HG03039 (cell line): ENCODE measurements around the gene ETV7.

Experiments used
- ATAC-seq: cut with Tn5 transposase; IDR thresholded peaks from one replicate; pipeline ENCODE4 v1.9.1; 2021; ENCODE audit warnings: mild to moderate bottlenecking, moderate library complexity; ENCODE audit not compliant: unreplicated experiment

Gene ETV7

DNA sequence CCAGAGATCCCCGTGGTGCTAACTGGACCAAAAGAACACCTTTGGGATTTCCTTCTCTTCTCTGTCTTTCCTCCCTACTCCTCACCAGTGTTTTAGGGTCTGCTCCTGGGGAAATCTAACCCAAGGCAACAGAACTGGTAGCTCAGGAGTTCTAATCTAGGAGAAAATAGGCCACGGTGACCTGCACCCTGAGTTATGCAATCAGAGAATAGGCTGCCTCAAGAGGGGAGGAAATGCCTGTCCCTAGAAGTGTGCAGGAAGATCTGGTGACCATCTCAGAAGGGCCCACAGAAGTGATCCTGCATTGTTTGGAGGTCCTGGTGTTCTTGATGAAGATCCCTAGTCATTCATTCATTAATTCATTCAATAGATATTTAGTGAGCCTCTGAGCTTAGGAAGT is 3.4 kb downstream of the ETV7 start:
- no peak for ATAC-seq

DNA sequence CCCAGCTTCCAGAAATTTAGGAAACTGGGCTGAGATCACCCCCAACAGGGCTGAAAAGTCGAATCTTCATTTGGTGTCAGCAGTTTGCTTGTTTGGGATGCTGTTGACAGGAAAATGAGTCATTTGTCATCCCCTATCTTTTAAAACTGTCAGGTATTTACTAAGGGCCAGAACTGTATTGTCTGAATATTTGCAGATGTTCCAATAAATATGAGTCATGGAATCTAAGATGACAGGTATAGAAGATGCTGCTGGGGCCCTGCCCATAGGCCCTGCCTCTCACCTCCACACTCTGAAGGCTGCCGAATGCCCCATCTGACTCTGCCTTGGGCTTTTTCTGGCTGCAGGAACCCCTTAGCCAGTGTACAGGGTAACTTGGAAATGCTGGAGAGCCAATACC is 3.9 kb downstream of the ETV7 start:
- ATAC-seq: no peak

DNA sequence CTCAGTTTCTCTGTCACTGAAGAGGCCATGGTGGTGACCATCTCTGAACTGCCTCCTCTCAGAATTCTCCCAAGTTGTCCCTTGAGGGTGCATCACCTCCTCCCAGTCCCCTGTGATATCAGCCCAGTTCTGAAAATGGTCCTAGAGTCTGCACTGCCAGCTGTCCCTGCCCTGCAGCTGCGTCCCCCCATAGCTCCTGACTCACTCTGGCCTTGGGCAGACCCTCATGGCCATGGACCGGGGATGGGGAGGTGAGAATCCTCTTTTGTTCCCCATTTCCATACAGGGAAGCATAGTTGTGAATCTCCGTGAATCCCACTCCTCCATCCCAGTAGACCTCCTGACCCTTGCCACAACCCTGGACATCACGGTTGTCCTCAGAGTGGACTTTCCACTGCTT is 4.5 kb downstream of the ETV7 start:
- no peak for ATAC-seq

DNA sequence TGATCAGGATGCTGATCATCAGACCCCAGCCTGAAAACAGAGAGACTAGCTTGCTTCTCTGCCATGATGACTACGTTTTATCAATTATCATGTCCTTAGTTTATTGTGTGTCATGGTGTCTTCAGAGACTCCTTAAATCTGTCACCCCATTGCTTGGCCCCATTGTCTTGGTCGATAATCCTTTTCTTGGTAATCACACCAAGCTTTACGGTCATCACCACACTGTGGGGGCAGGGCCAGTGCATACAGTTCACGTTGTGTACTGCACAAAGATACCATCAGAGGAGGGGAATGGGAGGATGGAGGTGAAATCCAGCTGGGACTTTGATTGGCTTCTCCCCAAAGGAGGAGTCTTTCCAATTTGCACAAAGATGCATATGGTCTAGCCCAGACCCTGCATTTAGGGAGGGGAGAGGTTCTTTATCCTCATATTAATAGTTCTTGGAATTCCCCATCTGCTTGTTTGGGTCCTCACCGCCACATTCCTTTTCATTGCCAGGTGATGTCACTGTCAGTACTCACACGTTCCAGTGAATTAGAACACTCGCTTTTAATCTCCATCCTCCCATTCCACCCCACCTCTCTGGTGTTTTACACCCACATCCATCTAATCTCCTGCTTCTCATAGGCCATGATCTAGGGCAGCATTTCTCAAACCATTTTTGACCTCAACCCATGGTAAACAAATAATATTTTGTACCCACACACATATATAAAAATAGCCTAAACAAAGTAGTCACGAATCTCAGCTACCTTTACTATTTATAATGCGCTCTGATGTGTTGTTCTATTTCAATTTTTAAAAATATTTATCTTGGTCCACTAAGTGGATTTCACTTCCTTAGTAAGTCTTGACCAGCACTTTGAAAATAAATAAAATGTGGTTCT is 5.7 kb downstream of the ETV7 start:
- ATAC-seq: no peak

DNA sequence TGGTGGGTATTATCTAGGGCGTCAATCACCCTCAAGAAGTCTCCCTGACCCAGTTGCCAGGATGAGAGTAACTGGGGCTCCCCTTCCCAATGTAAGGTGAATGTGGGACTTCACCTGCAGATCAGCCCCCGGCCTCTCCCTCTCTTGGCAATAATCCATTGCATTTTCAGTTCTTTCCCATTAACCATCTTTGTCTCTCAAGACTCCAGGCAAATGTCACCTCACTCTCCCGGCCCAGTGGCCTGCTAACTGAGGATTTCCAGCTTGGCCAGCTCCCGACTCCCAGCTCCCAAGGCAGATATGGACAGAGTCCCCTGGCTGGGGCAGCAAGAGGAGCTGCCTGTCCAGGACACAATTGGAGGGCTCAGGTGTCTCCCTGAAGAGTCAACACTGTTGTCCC is 7.3 kb downstream of the ETV7 start:
- ATAC-seq: no peak

DNA sequence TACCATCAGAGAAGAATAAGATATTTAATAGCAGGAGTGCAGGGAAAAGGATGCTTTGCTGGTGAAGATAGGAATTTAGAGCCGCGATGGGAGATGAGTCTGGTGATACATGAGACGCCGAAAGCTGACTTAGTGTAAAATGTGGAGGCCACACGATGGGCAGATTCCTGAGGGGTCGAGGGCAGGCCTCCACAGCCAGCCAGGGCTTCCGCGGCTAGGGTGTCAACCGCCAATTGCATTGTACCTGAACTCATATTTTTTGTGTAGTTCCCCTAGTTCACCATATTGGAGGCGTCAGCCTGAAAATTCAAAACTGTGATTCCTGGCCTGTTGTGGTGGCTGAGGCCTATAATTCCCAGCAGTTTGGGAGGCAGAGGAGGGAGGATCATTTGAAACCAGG is 8.5 kb downstream of the ETV7 start:
- ATAC-seq: no peak

DNA sequence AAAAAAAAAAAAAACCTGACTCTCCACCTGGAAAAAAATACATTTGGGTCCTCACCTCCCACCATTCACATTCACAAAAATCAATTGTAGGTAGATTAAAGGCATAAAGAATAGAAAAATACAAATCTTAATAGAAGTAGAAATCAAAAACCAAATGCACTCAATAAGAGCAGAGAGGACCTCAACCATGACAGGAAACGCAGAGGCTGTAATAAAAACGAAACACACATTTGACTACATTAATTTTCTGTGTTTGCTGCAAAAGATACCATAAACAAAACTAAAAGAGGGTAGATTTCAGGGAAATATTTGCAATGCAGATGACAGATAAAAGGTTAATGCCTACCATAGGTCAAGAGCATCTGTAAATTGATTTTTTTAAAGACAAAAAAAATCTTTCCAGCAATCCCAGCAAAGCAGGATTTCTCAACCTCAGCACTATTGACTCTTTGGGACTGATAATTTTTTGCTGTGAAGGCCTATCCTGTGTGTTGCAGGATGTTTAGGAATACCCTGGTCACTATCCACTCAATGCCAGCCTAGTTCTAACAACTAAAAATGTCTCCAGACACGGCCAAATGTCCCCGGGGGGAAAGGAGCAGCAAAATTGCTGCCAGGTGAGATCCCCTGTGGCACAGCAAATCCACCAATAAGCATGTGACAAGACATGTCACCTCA is 9.1 kb downstream of the ETV7 start:
- ATAC-seq: no peak

DNA sequence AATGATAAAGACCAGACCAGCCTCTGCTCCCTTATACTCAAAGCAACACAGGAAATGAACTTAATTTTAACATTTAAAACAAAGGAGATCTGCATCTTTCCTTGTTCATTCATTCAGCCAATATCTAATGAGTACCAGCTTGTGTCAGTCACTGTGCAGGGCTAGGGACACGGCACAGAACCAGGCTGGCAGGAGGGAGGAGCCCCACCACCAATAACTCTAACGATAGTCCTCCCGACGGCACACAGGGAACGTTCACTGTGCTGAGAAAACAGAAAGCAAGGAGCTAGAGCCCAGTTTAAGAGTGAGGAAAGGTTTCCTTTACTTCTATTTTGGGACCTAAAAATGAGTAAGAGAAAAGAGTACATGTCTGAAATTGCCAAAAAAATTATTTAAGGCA is 9.9 kb downstream of the ETV7 start:
- no peak for ATAC-seq

DNA sequence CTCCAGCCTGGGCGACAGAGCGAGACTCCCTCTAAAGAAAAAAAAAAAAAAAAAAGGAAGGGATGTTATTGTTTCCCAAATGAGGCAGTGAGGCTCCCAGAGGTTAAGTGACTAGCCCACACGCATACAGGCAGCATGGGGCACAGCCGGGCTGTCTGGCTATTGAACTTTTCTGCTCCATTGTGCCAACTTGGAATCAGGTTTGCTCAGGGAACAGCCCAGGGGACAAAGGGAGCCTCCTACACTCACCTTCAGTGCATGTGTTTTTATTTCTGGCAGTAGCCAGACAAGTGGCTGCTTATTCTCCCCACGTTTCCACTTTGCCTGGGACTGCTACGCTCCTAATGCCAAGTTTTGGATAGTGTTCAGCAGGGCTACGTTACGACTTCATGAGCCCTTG is 10.7 kb downstream of the ETV7 start:
- no peak for ATAC-seq

DNA sequence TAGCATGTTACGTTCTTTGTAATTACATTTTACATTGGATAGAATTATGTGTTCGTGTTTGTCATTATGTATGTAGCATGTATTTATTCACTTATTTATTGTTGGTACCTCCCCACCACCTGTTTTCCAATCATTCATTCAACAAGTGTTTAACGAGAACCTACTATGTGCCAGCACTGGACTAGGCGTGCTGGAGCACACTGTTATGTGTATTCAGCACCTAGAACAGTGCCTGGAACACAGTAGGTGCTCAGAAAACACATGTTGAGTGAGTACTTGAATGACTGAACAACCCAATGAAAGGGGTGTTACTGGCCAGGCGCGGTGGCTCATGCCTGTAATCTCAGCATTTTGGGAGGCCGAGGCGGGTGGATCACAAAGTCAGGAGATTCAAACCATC is 11.3 kb downstream of the ETV7 start:
- no peak for ATAC-seq

DNA sequence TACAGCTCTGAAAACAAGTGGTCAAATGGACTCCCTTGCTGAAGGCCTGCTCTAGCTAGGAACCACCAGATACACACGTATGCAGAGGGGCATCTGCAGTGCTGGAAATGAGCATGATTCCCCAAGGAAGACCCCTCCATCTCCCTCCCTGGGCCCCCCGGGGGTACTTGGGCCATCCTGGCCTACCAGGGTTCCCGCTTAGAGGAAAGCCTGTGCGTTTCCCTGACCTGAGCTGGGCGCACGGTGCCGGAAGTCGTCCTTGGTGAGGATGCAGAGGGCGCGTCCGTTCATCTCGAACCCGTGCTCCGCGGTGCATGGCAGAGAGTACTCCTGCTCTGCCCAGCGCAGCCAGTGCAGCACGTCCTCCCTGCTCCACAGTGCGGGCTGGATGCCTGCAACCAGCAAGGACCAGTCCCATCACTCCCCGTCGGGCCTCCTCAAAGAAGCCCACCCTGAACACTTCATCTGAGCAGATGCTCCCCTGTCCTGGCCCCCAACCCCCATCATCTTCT is 11.8 kb downstream of the ETV7 start:
- ATAC-seq: no peak

DNA sequence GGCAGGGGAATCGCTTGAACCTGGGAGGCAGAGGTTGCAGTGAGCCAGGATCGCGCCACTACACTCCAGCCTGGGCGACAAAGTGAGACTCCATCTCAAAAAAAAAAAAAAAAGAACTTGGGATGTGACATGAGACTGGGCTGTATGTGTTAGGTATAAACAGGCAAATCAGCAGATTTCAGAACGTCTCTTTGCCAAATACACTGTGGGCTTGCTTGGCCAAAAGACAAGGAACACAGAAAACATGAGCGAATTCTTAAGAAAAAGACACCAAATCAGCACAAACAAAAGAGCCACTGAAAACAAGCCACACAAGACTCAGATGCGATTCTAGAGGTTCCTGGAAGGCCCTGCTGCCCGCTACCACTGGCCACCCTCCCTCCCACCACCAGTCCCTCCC is 12.5 kb downstream of the ETV7 start:
- ATAC-seq: no peak

DNA sequence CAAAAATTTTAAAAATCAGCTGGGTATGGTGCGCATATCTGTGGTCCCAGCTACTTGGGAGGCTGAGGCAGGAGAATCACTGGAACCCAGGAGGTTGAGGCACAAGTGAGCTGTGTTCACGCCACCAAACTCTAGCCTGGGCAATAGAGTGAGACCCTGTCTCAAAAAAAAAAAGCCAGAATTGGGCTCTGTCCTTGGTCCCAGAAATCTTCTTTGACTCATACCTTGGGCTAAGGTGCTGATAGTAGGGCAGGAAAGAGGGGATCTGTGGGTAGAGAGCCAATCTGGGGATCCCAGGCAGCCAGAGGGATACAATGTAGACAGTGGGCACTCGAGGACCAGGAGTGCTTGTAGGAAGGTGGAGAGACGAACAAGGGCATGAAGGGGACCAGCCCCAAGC is 13.3 kb downstream of the ETV7 start:
- ATAC-seq: no peak

DNA sequence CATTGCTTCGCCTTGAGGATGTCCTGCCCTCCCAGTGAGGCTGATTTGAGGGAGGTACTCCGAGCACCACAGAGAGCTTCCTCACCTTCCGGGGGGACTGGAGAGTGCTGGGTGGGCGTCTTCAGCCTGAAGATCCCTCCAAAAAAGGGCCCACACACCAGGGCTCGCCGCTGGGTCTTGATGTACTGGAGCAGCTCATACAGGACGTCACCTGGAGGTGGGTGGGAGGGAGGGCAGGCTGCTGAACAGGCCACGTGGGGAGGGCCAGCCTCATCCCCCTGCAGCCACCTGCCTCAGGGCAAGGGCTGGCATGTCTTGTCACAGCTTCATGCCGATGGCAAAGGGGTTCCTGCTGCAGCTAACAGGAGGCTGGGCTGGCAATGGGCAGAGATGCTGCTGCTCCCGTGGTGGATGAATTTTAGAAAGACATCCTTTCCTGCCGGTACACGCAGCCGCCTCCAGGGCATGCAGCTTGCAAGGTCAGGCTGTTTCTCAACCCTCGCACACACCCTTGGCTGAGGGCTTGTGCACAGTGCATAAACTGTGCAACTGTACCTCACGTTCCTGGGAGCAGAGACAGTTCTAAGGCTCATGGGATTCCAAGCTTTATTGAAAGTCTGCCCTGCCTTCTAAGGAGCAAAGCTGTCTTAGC is 14.0 kb downstream of the ETV7 start:
- ATAC-seq: no peak

DNA sequence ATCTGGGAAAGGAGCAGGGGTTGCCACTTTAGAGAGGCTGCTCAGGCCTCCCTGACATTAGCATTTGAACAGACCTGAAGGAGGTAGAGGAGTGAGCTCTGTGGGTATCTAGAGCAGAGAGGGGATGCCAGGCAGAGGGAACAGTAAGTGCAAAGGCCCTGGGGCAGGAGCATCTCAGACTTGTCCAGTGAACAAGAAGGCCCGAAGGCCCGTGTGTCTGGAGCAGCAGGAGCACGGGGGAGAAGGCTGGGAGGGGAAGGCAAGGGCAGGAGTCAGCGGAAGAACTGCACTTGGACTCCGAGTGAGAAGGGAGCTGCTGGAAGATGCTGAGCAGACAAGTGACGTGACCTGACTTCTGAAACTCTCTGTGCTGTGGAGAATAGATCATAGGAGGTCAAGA is 15.4 kb downstream of the ETV7 start:
- no peak for ATAC-seq

DNA sequence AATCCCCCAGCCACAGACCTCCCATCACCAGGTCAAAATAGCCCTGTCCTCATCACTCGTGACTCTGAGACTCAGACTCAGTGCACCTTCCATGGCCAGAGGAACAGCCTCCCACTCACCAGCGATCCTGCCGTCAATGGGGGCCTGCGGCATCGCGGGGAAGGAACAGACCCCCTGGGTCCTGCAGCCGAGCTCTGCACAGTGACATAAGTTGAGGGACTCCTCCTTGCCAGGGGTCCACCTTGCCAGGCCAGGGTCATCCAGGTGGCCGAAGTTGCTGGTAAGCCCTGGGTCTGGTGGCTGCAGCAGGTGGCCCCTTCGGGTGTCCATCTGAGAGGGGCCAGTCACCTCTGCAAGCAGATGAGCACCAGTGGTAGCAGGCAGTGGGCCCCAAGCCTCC is 16.3 kb downstream of the ETV7 start:
- ATAC-seq: no peak

DNA sequence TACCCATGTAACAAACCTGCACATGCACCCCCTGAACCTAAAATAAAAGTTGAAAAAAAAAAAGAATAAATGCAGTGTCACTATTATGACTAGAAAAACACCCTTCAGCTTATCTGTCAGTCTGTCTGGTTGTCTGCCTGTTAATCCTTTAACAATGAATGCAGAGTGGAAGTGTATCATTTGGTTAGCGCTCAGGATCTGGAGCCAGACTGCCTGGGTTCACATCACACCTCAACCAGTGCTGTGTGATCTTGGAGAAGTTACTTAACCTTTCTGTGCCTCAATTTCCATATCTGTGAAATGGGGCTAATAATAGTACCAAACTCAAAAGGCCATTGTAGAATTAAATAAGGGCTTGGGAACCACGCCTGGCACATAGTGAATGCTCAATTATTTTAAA is 16.8 kb downstream of the ETV7 start:
- ATAC-seq: no peak

DNA sequence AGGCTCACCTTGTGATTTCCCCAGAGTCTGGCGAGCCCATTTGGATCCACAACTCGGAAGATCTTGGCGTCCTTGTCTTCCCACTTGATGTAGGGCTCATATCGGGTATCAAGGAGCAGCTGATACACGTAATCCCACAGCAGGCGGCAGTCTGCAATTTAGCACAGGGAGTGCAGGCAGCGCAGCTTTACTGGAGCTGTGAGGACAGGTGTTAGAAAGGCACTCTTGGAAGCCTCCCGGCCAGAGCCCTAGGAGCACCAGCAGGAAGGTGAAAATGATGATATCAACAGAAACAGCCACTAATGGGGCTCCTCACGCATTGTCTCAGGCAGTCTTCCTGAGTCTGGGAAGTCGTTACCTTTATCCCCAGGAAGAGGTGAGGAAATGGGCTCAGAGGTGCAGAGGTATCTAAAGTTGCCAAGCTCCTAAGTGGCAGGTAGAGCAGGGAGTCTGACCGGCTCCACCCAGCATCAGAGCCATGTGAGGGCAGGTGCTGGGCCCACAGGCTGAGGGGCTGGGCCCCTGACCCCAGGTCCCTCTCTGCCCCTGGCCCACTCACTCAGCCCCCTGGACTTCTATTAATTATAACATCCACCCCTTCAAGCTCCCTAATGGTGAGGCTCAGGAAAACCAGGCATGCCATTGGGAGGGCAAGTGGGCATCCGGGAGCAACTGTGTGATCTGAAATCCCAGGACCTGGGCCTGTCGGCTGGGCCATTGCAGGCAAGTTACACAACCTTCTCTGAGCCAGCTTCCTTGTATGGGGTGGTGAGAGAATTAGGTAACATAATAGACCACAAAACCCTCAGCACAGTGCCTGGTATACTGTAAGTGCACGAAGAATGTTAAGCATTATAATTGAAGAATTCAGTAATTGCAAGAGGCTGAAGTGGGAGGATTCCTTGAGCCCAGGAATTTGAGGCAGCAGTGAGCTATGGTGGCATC is 18.3 kb downstream of the ETV7 start:
- ATAC-seq: no peak

DNA sequence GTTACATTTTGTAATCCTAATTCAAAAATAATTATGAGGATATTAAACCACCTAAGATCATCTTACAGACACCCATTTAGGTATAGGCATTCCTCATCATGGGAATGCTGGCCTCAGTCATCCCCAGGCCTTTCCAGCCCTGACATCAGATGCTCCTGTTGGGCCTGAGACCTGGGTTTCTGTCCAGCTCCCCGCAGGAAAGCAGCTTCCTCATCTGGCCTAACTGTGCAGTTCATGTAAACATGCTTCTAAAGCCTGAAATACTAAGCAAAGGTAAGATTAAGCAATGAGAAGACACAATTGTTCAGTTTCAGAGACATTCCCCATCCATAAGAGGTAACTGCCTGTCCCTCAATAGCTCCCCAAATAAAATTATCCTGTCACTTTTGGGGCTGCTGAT is 19.0 kb downstream of the ETV7 start:
- no peak for ATAC-seq

DNA sequence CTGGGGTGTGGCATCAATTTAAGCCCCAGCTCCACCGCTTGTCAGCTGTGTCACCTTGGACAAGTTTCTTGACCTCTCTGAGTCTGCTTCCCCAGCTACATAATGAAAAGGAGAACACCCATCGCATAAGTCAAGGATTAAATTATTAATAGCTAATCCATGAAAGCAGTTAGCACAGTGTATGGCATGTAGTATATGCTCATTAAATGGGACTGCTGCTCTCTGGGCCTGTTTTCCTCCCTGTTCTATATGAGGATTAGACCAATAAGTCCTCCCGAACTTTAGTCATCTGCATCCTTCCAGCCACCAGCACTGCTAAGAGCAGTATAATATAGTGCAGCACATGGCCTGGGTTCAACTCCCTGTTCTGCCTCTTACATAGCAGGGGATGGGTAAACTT is 19.7 kb downstream of the ETV7 start:
- ATAC-seq: no peak
